Measurements from ENCODE around the gene ICAM2. TPM values are rescaled to one million over a fixed set of nuclear protein-coding genes. Genes with fewer than 3 reads are reported as not detected.

ICAM2 gene
- not detected in 5 replicates for total RNA-seq (2022; extraction: Qiagen RNA extraction; ENCODE audit: low read depth)

DNA sequence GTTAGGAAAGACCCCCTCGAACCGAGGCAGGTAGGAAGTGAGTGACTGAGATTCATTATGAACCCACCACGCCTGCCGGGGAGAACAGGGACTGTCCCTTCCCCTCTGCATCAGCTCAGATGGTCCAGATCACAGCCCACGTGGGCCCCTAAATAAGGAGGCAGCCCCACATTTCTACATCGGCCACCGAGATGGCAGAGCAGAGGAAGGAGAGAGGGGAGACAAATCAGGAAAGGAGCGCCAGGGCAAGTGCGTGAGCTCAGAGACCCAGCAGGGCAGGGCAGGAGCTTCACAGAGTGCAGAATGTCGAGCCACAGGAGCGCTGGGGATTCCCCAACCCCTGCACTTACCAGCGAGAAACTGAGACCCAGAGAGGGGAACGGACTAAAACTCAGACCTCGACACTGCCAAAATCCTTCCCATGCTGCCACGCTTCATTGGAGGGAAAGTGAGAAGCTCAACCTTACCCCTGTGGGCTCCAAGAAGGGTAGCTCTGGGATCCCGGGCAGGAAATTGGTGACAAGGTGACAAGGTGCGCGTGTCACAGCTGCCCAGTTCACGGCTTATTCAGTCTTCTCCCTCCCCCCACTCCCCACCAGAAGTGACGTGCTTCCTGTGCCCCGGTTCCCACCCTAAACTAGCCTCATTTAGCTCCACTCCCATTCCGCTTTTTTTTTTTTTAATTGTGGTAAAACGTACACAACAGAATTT lies at the start of gene ICAM2:
Gene ICAM2 (minus strand): TSS at position 578 of the 711 bp plus-strand sequence. CDS start 13,942 bp downstream, outside the sequence.

DNA sequence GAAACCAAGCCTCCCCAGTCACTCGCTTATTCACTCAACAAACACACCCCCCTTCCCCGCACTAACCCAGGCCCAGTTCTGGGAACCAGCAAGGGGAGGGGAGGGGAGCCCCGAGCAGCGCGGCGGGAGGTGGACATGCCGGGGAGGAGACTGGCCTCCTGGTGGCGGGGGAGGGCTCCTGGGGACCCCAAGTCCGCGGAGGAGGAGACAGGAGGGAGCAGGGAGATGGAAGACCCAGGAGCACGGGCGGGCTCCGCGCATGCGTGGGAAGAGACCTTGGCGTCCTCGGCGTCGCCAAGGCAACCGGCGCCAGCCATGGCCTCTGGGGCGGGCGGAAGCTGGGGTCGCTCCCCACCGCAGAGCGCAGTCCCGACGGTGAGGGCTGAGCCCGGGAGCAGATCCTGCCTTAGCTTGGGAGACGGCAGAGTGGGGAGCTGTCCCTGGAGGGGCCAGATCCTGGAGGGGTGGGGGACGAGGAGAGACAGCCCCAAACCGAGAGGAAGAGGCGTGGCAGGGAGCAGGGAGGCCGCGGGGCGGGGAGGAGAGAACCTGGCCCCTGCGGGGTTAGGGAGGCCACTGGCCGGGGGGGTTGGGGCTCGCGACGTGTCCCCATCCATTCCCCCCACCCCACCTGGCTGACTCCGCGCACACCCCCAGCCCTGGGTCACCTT lies 22.2 kb downstream of the ICAM2 start, which contains the start of gene PRR29:
Gene PRR29 (plus strand): TSS at position 302 of the 671 bp plus-strand sequence. CDS start 14 bp downstream, at position 316.

DNA sequence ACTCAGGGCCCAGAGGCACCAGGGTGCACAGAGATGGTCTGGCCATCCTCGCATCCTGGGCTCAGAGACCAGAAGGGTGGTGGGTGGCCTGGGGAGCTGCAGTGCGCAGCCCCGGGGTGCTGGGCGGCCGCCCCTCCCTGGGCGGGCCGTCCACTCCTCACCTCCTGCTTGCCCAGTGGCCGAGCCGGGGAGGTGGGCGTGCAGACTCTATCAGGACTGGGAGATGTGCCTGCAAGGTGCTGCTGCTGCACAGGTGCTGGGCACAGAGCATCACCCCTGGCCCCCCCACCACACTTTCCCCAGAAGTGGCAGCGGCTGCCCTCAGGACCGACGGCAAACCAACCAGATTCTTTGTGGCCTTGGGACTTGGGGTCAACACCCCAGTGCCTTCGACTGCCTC lies 47.6 kb downstream of the ICAM2 start, which contains the start of gene SCN4A:
Gene SCN4A (minus strand): TSS at position 123 of the 400 bp plus-strand sequence. CDS start 77 bp downstream, at position 46.

Other genes starting within 250 kb of the ICAM2 start
- gene CCDC47, start 247.0 kb downstream of the ICAM2 start, total RNA-seq (2022; extraction: Qiagen RNA extraction; ENCODE audit: low read depth) = 95.9 to 135 TPM (median 108 TPM) in 5 replicates
- gene DDX42, start 246.5 kb downstream of the ICAM2 start, total RNA-seq (2022; extraction: Qiagen RNA extraction; ENCODE audit: low read depth) = 86.2 to 127 TPM (median 101 TPM) in 5 replicates
- 204 to 242 TPM (median 212 TPM) in 5 replicates for gene PSMC5, start 193.2 kb downstream of the ICAM2 start, total RNA-seq (2022; extraction: Qiagen RNA extraction; ENCODE audit: low read depth)
- 55.3 to 68.1 TPM (median 57.2 TPM) in 5 replicates for gene FTSJ3, start 193.0 kb downstream of the ICAM2 start, total RNA-seq (2022; extraction: Qiagen RNA extraction; ENCODE audit: low read depth)
- gene SMARCD2, start 177.9 kb downstream of the ICAM2 start, total RNA-seq (2022; extraction: Qiagen RNA extraction; ENCODE audit: low read depth) = 45.9 to 66.3 TPM (median 59.3 TPM) in 5 replicates
- not detected in 5 replicates for gene CSH2, start 147.0 kb downstream of the ICAM2 start, total RNA-seq (2022; extraction: Qiagen RNA extraction; ENCODE audit: low read depth)
- gene GH2, start 138.7 kb downstream of the ICAM2 start, total RNA-seq (2022; extraction: Qiagen RNA extraction; ENCODE audit: low read depth) = not detected in 5 replicates
- not detected in 5 replicates for gene CSH1, start 124.1 kb downstream of the ICAM2 start, total RNA-seq (2022; extraction: Qiagen RNA extraction; ENCODE audit: low read depth)
- gene CSHL1, start 109.4 kb downstream of the ICAM2 start, total RNA-seq (2022; extraction: Qiagen RNA extraction; ENCODE audit: low read depth) = not detected in 5 replicates
- gene GH1, start 101.8 kb downstream of the ICAM2 start, total RNA-seq (2022; extraction: Qiagen RNA extraction; ENCODE audit: low read depth) = not detected in 5 replicates
- gene CD79B, start 88.3 kb downstream of the ICAM2 start, total RNA-seq (2022; extraction: Qiagen RNA extraction; ENCODE audit: low read depth) = 0.20 to 0.70 TPM in 2 of 5 replicates, not detected in the others
- 0.01 to 0.11 TPM (median 0.07 TPM) in 4 of 5 replicates, not detected in the other for gene SCN4A, start 47.7 kb downstream of the ICAM2 start, total RNA-seq (2022; extraction: Qiagen RNA extraction; ENCODE audit: low read depth)
- 0.66 to 1.8 TPM (median 0.68 TPM) in 5 replicates for gene PRR29, start 22.3 kb downstream of the ICAM2 start, total RNA-seq (2022; extraction: Qiagen RNA extraction; ENCODE audit: low read depth)
- 2.3 to 5.4 TPM (median 4.0 TPM) in 5 replicates for gene ERN1, start 109.5 kb upstream of the ICAM2 start, total RNA-seq (2022; extraction: Qiagen RNA extraction; ENCODE audit: low read depth)
- 10.8 to 15.2 TPM (median 12.0 TPM) in 5 replicates for gene TEX2, start 242.6 kb upstream of the ICAM2 start, total RNA-seq (2022; extraction: Qiagen RNA extraction; ENCODE audit: low read depth)

All from A549 treated with ZK216348 at 1 μM for 4 hours (cell line).